GM12872 (cell line): ENCODE measurements around the gene SEH1L.

Experiments
- CTCF ChIP-seq: IDR thresholded peaks from 3 replicates; pipeline ENCODE4 v1.5.1; 2011; ENCODE audit warnings: low read depth, mild to moderate bottlenecking, low read length, moderate library complexity; ENCODE audit not compliant: insufficient read depth

The SEH1L gene

GRCh38 chr18:12990967-12991820 is 43.4 kb downstream of the SEH1L start, which contains the start of gene CEP192:
CEP192 (plus strand) TSS chr18:12991362; CDS start chr18:12999425, 8,063 bp downstream.
- TF ChIP-seq CTCF, result 0 out of 3 replicates have a peak, but pooled peaks have one; percentile 23

GRCh38 chr18:12991821-12992179 is 44.0 kb downstream of the SEH1L start:
- no peak for TF ChIP-seq CTCF

- no peak for TF ChIP-seq CTCF
Measured at GRCh38 chr18:12993439-12993838, 45.6 kb downstream of the SEH1L start.

- TF ChIP-seq CTCF, result no peak
Measured at GRCh38 chr18:12995424-12995823, 47.6 kb downstream of the SEH1L start.

- TF ChIP-seq CTCF, result no peak
Measured at GRCh38 chr18:12995952-12996477, 48.2 kb downstream of the SEH1L start.

- TF ChIP-seq CTCF, result no peak
Measured at GRCh38 chr18:12996661-12997292, 49.0 kb downstream of the SEH1L start.

GRCh38 chr18:12998332-12999060 is 50.7 kb downstream of the SEH1L start:
- TF ChIP-seq CTCF, result no peak
